HepG2 (cell line): ENCODE data around the gene CFAP221.

Source experiments
- SETDB1 ChIP-seq: sonication (generic); formaldehyde crosslinking; IDR thresholded peaks from 2 replicates; pipeline ENCODE4 v1.5.1; 2020; ENCODE audit warnings: missing genetic modification reagents, mild to moderate bottlenecking, borderline replicate concordance
- TAF1 ChIP-seq: sonication (generic); formaldehyde crosslinking; IDR thresholded peaks from 2 replicates; pipeline ENCODE4 v1.4.0; 2020; ENCODE audit warnings: missing genetic modification reagents
- YEATS4 ChIP-seq: sonication (generic); formaldehyde crosslinking; IDR thresholded peaks from 2 replicates; pipeline ENCODE4 v1.4.0; 2020; ENCODE audit warnings: missing genetic modification reagents, borderline replicate concordance
- ZBTB10 ChIP-seq: sonication (generic); formaldehyde crosslinking; IDR thresholded peaks from 2 replicates; pipeline ENCODE4 v1.4.0; 2020; ENCODE audit warnings: missing genetic modification reagents, borderline replicate concordance
- ZZZ3 ChIP-seq: sonication (generic); formaldehyde crosslinking; IDR thresholded peaks from 2 replicates; pipeline ENCODE4 v1.4.0; 2020; ENCODE audit warnings: missing genetic modification reagents, mild to moderate bottlenecking, borderline replicate concordance

- TF ChIP-seq SETDB1 (CRISPR knock-in tag) (no peak), TAF1 (CRISPR knock-in tag) (no peak), YEATS4 (CRISPR knock-in tag) (no peak), ZBTB10 (CRISPR knock-in tag) (no peak), ZZZ3 (CRISPR knock-in tag) (no peak)
Measured at GRCh38 chr2:119574108-119574815, 30.0 kb downstream of the CFAP221 start.
